HG03457 (cell line): ENCODE results near the gene EID1.
A peak's percentile ranks its signal among the peaks of the same experiment; 100 is the strongest.
"Not testable (repeated sequence)": the region's sequence is repeated elsewhere in the genome, so short reads cannot be mapped to it uniquely, and the experiment has no call there.

Experiments
- ATAC-seq: cut with Tn5 transposase; IDR thresholded peaks from one replicate; pipeline ENCODE4 v1.9.1; 2021; ENCODE audit warnings: moderate number of reproducible peaks; ENCODE audit not compliant: unreplicated experiment

The EID1 gene

DNA sequence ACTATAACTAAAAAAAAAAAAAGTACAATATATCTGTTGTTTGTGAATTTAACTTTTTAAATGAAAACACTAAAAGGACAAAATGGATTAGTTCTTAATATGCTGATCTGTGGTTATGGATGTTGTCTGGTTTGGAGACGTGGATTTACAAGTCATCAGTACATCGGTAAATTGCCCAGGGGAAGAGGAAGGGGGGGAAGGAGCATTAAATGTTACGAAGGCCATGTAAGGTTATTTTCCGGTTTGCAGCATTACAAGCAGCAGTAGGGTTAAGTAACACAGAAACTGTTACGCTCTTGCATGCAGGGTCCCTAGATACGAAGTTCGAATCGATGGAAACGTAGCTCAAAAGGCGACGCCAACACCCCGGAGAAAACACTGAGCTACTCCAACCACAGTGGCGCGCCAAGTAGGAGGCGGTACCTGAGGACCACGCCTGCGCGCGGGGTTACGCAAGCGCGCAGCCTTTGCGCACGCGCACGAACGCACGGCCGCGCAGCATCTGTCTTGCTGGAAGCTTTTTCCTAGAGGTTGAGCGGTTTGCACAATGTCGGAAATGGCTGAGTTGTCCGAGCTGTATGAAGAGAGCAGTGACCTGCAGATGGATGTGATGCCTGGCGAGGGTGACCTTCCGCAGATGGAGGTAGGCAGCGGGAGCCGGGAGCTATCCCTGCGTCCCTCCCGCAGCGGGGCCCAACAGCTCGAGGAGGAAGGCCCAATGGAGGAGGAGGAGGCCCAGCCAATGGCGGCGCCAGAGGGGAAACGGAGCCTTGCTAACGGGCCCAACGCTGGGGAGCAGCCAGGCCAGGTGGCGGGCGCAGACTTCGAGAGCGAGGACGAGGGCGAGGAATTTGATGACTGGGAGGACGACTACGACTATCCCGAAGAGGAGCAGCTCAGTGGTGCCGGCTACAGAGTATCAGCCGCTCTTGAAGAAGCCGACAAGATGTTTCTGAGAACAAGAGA, at the start of gene EID1:
EID1 (plus strand) TSS at position 505 of the 966 bp plus-strand sequence; CDS start at position 548, 43 bp downstream.
- ATAC-seq = peak; percentile 91

DNA sequence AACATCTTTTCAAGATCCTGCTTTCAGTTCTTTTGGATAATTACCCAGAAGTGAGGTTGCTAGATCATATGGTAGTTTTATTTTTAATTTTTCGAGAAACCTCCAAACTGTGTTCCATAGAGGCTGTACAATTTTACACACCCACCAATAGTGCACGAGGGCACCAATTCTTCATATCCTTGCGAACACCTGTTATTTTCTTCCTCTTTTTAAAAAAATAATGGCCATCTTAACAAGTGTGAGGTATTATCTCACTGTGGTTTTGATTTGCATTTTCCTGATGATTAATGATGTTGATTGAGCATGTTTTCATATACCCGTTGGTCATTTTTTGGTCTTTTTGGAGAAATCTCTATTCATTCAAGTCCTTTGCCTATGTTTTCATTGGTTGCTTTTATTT, 49.5 kb upstream of the EID1 start:
- no peak for ATAC-seq

GRCh38 chr15:48828906-48829305, 49.0 kb upstream of the EID1 start:
- ATAC-seq = no peak

GRCh38 chr15:48832648-48833047, 45.3 kb upstream of the EID1 start:
- ATAC-seq = no peak

- no peak for ATAC-seq
Observed at GRCh38 chr15:48833526-48834239, 44.3 kb upstream of the EID1 start.

DNA sequence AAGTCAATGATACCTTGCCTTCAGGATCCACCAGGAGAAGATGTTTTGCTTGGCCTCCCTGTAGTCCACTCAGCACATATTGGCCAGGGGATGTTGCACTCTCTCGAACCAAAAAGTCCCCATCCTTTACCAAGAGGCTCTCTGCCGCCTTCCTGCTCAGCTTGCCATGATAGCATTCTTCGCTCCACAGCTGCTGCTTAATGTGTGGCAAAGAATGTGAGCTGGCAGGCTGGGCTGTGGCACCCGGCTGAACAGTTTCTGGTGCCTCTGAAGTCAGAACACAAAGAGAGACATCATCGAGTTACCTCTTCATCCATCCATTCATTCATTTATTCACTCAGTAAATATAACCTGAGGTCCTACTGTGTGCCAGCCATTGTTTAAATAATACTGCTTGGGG, 43.2 kb upstream of the EID1 start:
- ATAC-seq = no peak

DNA sequence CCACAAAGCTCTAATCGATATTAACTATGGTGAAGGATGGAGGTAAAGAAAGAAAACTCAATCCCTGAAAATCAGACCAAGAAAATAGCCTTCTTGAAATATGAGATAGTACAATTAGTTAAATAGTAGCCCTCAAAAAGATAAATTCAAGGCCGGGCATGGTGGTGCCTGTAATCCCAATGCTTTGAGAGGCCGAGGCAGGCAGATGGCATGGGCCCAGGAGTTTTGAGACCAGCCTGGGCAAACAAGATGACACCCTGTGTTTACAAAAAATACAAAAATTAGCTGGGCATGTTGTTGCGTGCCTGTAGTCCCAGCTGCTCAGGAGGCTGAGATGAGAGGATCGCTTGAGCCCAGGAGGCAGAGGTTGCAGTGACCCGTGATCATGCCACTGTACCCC, 35.4 kb upstream of the EID1 start:
- ATAC-seq = no peak

- no peak for ATAC-seq
Observed at GRCh38 chr15:48845123-48845522, 32.8 kb upstream of the EID1 start.

DNA sequence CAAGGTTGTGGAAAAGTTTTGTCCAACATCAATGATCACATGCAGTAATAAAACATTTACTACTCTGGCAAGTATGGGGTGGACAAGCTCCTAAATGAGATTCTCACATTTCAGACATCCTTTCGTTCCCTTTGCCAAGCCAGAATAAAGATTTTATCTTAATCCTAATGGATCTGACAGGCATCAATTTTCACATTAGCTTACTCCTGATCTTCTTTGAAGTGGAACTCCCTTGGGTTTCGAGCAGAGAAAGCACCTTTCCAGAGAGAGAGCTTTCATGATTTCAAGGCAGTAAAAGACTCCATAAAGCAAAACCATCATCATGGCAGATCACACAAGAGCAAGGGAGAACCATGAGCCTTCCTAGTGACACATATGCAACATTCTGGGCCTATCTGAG, 27.3 kb upstream of the EID1 start:
- ATAC-seq = no peak

GRCh38 chr15:48851956-48852355, 26.0 kb upstream of the EID1 start:
- ATAC-seq = no peak

GRCh38 chr15:48854434-48854833, 23.5 kb upstream of the EID1 start:
- not testable (repeated sequence) for ATAC-seq

GRCh38 chr15:48855501-48856440, 22.2 kb upstream of the EID1 start:
- ATAC-seq = no peak

DNA sequence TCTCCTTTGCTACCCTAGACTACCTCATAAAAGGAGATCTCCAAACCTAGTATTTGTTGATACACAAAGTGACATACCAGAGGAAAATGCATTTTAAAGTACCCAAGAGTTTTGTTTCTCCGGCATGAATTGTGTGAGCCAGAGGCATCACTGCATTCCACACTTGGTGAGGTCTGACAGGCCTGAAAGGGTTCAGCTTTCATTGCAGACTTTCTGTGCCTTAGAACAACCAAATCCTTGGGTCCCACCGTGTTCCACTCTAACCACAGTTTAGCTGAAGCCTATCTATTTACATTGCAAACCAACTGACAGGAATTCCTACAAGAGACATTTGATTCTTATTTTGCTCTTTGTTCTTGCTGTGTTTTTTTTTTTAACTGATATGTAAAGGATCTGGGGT, 21.0 kb upstream of the EID1 start:
- ATAC-seq = no peak

DNA sequence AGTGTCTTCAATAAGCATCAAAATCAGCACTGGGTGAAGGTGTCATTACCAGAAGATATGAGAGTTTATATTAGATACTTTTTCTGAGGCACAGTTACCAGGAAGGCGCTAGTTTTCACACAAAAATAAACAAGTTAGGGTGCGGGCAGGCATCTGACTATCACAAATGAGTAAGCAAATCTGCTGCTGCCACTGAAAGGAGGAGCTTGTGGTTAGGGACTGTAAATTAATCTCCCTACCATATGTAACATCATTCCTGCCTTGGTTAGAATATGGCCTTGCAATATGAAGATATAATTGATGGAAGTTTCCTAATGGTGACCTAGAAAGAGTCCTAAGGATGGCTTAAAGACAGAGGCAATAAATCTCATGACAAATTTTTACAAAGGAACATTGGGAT, 19.5 kb upstream of the EID1 start:
- ATAC-seq = no peak

DNA sequence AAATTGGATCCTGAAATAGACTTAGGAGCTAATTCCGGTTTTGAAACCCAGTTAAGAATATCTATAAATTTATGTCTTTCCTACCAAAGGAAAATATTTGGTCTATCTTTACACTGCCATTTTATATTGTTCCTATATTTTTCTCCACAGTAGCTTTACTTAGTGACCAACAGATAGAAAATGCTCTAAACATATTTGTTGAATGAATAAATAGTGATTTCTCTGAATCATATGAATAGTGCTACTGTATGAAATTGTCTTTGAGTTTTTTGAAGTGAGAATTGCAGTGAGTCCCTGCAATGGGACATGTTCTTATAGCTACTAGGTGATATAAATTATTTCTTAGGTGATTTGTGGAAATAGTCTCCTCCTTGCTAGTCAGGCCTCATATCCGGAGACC, 18.5 kb upstream of the EID1 start:
- ATAC-seq = no peak

DNA sequence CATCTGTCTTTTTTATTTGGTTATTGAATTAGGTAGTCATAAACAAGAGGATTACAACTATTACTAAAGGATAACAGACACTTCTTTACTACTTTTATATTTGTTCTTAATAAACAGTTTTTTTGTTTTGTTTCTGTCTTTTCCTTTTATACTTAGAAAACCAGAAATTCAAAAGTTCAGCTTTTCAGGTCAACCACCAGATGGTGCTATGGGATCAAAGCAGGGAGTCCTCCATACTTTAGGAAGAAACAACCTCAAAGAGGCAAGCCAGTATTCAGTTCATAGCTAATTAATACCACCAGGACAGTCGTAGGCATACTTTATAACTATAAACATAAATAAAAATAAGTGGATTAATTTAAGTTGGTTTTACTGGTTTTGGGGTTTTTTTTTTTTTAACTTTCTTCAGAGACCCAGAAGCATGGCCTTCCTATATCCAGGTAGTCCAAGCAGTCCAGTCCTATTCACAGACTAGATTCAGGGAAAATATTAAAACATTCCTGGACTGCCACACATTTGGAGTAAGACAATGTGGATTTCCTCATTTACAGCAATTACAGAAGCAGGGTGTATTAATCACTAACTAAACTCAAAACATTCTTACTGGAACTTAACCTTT, 16.0 kb upstream of the EID1 start:
- no peak for ATAC-seq

- ATAC-seq = no peak
Observed at GRCh38 chr15:48862705-48863104, 15.2 kb upstream of the EID1 start.

GRCh38 chr15:48865370-48866079, 12.4 kb upstream of the EID1 start:
- no peak for ATAC-seq

DNA sequence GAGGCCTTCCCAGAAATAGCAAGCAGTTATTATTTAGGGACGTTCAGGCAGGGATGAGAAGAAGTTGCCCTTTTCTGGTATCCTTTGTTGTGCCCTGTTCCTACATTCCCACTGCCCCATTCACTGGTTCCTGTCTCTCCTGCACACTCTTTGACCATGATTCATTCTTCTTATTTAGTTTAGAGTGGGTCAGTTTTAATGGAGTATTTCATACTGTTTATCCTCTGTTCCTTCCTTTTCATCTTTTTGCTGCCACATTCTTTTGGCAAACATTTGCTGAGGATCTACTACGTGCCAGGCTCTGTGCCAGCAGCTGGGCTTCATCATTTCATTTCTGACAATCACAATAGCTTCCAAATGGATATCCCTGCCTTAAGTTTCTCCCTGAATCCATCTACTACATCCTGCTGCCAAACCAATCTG, 11.8 kb upstream of the EID1 start:
- ATAC-seq = no peak

DNA sequence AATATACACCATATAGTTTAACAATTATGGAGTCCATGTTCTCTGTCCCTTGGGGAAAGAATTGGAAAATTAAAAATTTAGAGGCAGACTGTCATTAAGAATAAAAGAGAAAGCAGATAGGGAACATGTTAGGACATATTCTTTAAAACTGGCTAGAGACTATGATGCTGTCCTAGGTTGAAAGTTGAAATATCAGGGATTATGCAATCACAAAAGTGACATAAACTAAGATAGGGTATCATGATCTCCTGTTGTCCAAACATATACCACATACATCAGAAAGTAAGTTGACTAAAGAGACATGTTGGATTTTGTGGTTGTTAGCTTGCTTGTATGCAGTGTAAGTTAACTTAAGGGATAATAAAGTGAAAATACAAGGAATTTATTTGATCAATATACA, 9.9 kb upstream of the EID1 start:
- ATAC-seq = no peak
